Head of caudate nucleus (tissue), 42 donors: ENCODE data around the gene ATP2B2.
"Not testable (repeated sequence)": the region's sequence is repeated elsewhere in the genome, so short reads cannot be mapped to it uniquely, and the experiment has no call there.

ENCODE experiments used
- DNase-seq, 42 donors: peaks; one replicate each; pipeline versions ENCODE4 v3.0.0 to v3.0.0-alpha.2; 2020 to 2021; ENCODE audit warnings: mixed read lengths in 7 of 42
- intact Hi-C: fragments of 100-400 bp; cut with DNase I; formaldehyde crosslinking; loops from one replicate; pipeline ENCODE4 v1.15.0; 2022

ATP2B2 gene

GRCh38 chr3:10312861-10313260 is 192.5 kb downstream of the ATP2B2 start:
- DNase-seq: no peak
- intact Hi-C loops: no loop called here

- intact Hi-C loops: no loop called here
- DNase-seq: no peak
Measured at GRCh38 chr3:10312391-10312790, 193.0 kb downstream of the ATP2B2 start.

- intact Hi-C loops: no loop called here
- no peak for DNase-seq
Measured at GRCh38 chr3:10311710-10312109, 193.7 kb downstream of the ATP2B2 start.

DNA sequence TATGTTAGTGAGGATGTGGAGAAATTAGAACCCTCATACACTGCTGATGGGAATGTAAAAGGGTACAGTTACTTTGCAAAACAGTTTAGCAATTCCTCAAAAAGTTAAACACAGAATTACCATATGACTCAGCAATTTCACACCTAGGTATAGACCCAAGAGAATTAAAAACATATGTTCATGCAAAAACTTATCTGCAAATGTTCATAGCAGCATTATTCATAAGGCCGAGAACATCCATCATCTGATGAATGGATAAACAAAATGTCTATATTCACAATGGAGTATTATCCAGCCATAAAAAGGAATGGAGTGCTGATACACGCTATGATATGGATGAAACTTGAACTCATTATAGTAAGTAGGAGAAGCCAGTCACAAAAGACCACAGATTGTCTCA is 194.8 kb downstream of the ATP2B2 start:
- intact Hi-C loops: no loop called here

DNA sequence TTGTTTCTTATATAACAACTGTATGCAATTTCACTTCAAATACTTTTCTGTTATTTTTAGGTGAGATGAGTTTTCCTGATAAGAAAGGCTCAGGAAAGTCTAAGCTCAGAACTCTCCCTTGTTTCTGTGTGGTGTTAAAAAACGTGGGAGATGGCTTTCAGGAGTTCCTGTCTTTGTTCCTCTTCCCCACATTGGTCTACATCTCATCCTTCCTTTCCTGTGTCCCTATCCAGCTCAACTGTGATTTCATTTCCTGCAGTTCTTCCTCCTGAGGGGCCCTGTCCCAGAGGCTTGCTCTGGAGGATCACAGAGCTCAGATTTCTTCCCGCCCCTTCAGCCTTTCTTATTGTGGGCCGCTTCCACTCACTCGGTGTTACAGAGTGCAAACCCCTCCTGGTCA is 195.7 kb downstream of the ATP2B2 start:
- no peak for DNase-seq
- intact Hi-C loops: no loop called here

More for the DNA sequence above, 194.8 kb downstream of the ATP2B2 start:
- DNase-seq: no peak

DNA sequence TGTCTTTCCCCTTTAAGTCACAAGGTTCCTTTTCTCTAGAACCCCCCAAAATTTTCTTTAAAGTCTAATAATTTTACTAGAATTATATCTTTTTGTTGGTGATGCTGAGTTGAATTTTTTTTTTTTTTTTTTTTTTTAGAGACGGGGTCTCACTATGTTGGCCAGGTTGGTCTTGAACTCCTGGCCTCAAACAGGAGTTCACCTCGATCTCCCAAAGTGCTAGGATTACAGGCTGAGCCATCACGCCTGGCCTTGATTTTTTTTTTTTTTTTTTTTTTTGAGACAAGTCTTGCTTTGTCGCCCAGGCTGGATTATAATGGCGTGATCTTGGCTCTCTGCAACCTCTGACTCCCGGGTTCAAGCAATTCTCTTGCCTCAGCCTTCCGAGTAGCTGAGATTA is 196.7 kb downstream of the ATP2B2 start:
- intact Hi-C loops: no loop called here

GRCh38 chr3:10306156-10306555 is 199.2 kb downstream of the ATP2B2 start:
- DNase-seq: no peak
- intact Hi-C loops: no loop called here

More for the DNA sequence above, 196.7 kb downstream of the ATP2B2 start:
- DNase-seq: no peak

DNA sequence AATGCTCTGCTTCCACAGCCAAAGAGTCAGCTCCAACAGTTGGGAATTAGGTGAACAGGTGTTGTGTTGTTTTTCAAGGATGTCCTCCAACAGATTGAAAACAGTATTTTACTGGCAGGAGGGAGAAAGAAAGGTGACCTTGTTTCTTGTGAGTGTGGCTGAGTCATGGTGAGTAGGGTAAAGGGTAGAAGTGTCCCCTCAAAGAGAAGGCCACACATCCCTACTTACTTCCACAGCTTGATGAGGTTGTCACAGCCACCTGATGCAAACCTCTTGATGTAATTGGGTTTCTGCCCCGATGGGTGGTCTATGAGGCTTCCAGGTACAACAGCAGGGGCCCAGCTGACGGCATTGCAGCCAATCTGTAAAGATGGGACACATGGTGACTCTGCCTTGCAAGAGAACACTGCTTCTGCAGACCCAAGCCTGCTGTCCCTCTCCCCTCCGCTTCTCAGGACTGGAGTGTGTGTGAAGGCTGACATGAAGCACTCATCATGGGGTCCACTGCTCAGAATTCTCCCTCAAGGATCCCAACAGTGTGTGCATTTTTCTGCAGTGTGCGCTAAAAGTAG is 200.0 kb downstream of the ATP2B2 start:
- intact Hi-C loops: no loop called here
- DNase-seq: no peak

GRCh38 chr3:10304905-10305304 is 200.5 kb downstream of the ATP2B2 start:
- intact Hi-C loops: no loop called here
- DNase-seq: no peak

- intact Hi-C loops: no loop called here
- DNase-seq: no peak
Measured at GRCh38 chr3:10303785-10304184, 201.6 kb downstream of the ATP2B2 start.

DNA sequence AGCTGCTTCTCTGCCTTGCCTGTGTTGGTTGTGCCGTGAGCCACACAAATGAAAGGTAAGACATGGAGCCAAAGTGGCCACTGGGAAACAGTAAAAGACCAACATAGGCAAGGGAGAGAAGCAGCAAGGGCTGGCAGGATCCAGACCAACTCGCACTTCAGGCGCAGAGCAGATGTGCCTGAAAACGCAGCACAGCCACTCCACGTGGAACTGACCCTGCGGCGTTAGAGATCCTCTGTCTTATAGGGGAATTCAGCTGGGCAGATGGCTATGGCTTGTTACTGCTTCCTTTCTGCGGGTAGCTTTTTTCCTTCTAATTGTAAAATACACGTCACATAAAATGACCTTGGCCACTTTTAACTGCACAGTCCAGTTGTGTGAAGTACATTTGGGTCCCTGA is 202.3 kb downstream of the ATP2B2 start:
- no peak for DNase-seq
- intact Hi-C loops: no loop called here

DNA sequence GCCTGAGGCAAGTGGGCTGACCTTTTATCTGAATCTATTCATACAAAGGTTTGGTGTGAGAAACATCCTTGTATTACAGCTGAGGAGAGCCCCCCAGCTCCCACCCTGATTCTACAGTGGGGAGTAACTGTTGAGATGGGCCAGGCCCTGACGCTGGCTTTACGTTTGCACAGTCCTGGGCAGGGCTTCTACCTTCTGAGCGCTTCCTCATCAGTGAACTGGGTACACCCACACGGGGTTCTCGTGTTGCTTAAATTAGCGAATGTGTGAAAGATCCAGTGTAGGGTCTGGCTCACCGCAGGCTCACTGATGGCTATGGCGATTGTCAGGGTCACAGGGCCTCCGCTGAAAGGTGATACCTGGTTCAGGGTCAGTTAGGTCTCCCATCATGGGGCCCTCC is 205.3 kb downstream of the ATP2B2 start:
- DNase-seq: no peak
- intact Hi-C loops: no loop called here

DNA sequence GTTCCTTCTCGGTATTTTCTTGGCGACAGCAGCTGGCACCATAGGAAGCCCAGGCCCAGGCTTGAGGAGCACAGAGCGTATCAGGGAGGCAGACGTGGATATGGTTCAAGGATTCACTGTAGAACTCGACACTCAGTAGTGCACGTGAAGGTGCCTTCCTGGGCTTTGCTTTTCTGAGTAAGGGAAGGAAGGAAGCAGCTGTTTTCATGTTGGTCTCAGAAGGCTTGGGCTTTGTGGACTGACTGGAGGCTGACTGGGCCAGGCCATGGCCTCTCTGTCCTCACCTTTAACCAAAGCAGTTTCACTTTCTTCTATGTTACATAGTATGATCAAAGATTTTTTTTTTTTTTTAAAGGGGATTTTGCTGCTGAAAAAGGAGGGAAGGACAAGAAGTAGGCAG is 205.7 kb downstream of the ATP2B2 start:
- intact Hi-C loops: no loop called here
- no peak for DNase-seq

- intact Hi-C loops: no loop called here
- no peak for DNase-seq
Measured at GRCh38 chr3:10299175-10299574, 206.2 kb downstream of the ATP2B2 start.

- intact Hi-C loops, DNase-seq: not testable (repeated sequence)
Measured at GRCh38 chr3:10298064-10298463, 207.3 kb downstream of the ATP2B2 start.

- no peak for DNase-seq
- intact Hi-C loops: no loop called here
Measured at GRCh38 chr3:10294030-10294586, 211.3 kb downstream of the ATP2B2 start.

DNA sequence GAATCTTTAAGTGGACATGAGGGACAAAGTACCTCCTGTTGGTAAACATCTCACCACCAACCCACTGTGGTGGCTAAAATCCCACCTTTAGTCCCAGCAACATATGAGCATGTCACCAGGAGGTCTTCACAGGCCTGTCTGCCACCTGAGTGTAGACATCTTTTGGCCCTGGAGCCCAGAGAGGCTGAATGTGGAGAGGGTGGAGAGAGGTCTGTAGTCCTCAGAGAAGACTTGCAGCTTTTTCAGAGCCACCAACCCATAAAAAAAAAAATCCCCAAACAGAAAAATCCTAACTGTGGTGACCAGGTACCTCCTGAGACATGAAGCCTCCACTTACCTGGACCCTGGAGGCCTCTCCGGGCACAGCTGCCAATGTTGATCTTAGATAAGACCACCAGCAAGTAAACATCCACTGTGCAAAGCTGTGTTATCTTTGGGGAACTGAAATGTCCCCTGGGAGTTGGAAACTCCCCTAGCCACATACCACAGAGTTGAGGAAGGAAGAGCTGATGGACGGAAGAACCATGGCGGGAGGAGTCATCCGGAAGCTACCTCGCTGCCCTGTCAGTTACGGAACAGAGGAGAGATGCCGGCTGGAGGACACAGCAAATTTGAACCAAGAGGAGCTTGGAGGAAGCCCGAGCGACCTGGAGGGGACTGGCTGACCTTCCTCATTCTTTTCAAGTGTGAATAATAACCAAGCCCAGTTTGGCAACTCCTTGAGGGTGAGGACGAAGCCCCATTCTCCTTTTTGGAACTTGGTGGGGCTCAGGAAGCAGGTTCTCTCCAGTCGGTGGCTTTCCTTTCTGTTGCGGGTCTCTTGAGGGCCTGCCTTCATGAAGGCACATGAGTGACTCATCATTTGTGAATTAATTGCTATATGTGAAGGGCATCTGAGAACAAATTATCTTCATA is 212.6 kb downstream of the ATP2B2 start, which contains the start of gene GHRL:
TSS of gene GHRL (minus strand) at position 443 of the 915 bp plus-strand sequence. CDS start 2,767 bp downstream, outside the sequence.
- DNase-seq: peak in 1 of 42 donors; percentile 22
- intact Hi-C loops: no loop called here

DNA sequence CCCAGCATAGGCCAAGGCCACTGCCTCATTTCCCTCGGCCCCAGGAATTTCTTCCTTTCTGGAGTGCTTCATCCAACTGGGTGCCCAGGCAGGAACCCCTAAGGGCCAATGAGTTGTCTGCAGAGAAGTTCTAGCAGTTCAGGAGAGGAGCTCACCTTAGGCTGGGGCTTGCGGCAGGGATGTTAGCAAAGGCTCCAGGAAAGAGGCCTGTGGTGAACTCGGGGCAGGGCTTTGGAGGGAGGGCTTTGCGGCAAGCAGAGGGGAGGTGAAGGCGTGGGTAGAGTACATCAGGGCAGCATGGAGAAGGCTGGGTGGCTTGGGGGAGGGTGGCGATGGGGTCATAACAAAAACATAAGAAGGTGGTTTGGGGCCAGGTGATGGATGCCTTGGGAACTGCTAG is 213.7 kb downstream of the ATP2B2 start:
- intact Hi-C loops: no loop called here
- no peak for DNase-seq

DNA sequence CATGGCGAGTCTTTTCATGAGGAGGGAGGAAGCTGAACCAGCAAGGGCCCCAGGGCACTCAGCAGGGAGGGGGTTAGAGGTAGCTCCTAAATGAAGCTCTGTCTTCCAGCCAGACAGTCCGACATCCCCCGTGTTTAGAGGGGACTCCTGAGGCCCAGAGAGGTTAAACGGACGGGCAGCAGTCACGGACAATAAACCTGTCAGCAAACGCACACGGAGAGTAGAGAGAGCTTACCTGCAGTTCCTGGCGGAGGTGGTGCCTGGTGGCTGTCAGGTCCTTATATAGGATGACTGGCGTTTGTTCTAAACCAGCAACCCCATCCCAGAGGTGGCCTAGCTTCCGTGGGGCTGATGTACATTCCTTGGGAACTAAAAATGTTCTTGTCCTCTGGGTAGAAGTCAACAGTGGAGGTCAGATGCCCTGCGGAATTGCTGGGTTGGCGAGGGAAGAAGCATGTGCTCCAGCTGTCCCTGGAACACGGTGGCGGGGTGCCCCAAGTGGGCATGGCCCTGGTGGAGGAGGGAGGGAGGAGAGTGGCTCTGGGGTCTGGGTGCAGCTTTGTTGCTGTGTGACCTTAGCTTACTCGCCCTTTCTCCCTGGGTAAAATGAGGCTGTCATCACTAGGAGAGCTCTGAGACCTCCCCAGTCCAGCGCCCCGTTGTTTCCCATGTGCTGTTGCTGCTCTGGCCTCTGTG is 214.8 kb downstream of the ATP2B2 start:
- DNase-seq: no peak
- intact Hi-C loops: no loop called here
